ENCODE data around the gene RND3. TPM values are rescaled to one million over a fixed set of nuclear protein-coding genes. Genes with fewer than 3 reads are reported as not detected.

Gene RND3
- total RNA-seq, 1 donor from 2014 or later = 32.6 TPM

DNA sequence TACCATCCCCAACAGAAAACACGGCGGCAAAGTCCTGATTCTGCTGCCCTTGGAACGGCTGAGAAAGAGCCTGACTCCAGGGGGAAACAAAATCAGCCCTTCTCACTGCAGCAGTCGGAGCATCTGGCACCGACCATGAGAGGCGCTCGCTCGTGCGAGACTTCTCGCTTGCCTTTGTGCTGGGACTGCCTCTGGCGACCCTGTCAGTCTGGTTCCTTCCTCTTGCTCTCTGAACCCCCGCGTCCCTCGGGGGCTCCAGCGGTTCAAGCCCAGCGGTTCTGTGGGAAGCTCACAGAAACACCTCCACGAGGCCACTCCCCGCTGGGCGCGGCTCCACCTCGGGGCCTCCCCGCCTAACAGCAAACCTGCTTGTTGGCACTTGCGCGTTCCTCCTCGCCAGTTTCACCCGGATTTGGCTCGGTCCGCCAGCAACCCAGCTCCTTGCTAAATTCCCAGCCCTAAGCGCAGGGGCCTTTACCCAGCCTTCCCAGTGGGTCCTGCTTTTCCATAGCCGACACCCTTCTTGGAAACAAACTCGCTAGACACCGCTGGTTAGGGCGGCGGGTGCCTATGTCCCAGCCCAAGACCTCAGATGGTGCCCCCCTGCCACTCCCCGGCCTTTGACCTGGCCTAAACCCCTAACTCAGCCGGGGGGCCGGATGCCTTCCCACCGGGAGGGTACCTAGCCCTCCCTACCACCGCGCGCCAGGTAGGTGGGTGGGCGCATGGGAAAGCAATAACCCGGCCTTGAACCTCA, 2.2 kb downstream of the RND3 start:
- no peaks in the 10 kb centered on the region for H3K36me3 ChIP-seq
- H3K27me3 ChIP-seq = no peaks in the 10 kb centered on the region
- peak overlapping the region; percentile 68 for H3K4me3 ChIP-seq
- H3K27ac ChIP-seq = peak overlapping the region; percentile 87
- ATAC-seq (peak; percentile 77), DNase-seq (peak; percentile 92)
- TF ChIP-seq, protein P1, sequence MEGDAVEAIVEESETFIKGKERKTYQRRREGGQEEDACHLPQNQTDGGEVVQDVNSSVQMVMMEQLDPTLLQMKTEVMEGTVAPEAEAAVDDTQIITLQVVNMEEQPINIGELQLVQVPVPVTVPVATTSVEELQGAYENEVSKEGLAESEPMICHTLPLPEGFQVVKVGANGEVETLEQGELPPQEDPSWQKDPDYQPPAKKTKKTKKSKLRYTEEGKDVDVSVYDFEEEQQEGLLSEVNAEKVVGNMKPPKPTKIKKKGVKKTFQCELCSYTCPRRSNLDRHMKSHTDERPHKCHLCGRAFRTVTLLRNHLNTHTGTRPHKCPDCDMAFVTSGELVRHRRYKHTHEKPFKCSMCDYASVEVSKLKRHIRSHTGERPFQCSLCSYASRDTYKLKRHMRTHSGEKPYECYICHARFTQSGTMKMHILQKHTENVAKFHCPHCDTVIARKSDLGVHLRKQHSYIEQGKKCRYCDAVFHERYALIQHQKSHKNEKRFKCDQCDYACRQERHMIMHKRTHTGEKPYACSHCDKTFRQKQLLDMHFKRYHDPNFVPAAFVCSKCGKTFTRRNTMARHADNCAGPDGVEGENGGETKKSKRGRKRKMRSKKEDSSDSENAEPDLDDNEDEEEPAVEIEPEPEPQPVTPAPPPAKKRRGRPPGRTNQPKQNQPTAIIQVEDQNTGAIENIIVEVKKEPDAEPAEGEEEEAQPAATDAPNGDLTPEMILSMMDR (IDR thresholded peaks at IDR 0.05) = peak; percentile 20
- no peaks in the 10 kb centered on the region for H3K9me3 ChIP-seq
- intact Hi-C loops (cut with DNase I) = no loop called here
- H3K4me1 ChIP-seq = no peaks in the 10 kb centered on the region

DNA sequence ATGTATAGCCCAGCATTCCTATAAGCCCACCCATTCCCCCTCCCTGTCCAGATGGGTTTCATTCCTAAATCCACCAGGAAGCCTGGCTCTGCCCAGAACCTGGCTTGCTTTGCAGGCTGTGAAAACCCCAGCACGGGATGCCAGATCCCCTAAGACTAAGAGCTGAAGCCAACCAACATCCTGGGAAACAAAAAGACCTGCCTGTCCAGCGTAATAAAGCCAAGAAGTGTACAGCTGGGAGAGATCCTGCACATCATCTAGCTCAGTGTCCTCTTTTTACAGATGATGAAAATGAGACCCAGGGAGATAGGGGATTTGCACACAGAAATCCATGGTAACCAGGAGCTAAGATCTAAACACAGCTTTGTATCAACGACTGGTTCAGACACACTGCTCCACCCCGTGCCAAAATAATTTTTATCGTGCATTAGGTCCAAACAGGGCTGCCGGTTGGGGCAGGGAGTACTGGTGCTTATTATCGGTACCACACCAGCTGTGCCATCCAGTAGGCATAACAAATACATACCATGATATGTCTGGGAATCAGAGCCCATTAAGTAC, 2.9 kb downstream of the RND3 start:
- Histone ChIP-seq H3K4me1 (peaks cover 2% of the 10 kb centered on the region), H3K27ac (peak overlapping the region; percentile 87), H3K36me3 (no peaks in the 10 kb centered on the region), H3K27me3 (no peaks in the 10 kb centered on the region), H3K9me3 (no peaks in the 10 kb centered on the region), H3K4me3 (peak overlapping the region; percentile 68)
- DNase-seq (no peak), ATAC-seq (no peak)
- TF ChIP-seq, protein P1 (IDR thresholded peaks at IDR 0.05) = no peak
- intact Hi-C loops (cut with DNase I) = no loop called here

DNA sequence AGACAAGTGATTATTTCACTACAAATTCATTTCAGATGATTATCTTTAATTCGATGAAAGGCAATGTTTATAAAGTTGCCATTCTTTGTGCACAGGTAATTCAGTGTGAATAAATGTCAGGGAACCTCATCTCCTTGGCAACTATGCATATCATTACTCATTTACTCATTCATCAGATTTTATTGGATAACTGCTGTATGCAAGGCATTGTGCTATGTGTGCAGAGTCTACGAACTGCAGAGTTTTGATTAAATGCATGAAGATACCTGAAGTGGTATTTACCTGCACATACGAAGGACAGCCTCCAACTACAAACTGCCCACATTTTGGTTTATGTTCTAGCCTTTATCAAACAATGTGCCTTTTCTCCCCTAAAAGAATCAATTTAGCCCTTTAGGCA, 3.5 kb downstream of the RND3 start:
- Histone ChIP-seq H3K36me3 (no peaks in the 10 kb centered on the region), H3K27ac (peak overlapping the region; percentile 87), H3K27me3 (no peaks in the 10 kb centered on the region), H3K4me1 (peaks cover 8% of the 10 kb centered on the region), H3K9me3 (no peaks in the 10 kb centered on the region), H3K4me3 (peak overlapping the region; percentile 68)
- TF ChIP-seq, protein P1 (IDR thresholded peaks at IDR 0.05) = no peak
- ATAC-seq = no peak
- DNase-seq = no peak
- intact Hi-C loops (cut with DNase I) = no loop called here

DNA sequence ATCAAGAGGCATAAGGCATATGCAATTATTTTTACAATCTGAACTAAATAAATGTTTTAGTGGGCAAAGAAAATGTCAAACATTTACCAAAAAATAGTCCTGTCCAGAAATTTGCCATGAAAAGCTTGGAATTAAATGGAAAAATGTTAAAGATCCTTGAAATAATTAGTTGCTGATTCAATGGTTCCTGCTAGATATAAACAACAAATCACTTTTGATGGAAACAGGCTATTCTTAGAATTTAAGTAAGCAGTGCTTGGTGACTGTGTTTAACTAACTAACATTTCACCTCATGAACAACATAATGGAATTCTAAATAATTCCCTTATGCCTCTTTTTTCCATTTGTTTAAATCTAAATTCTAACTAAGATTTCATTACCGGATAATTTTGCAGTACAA, 3.9 kb downstream of the RND3 start:
- H3K27ac ChIP-seq = no peak overlapping the region
- H3K27me3 ChIP-seq = no peaks in the 10 kb centered on the region
- ATAC-seq (no peak), DNase-seq (no peak)
- H3K4me1 ChIP-seq = peaks cover 12% of the 10 kb centered on the region
- no peaks in the 10 kb centered on the region for H3K9me3 ChIP-seq
- intact Hi-C loops (cut with DNase I) = no loop called here
- H3K4me3 ChIP-seq = peak overlapping the region; percentile 68
- TF ChIP-seq, protein P1 (IDR thresholded peaks at IDR 0.05) = no peak
- no peaks in the 10 kb centered on the region for H3K36me3 ChIP-seq

DNA sequence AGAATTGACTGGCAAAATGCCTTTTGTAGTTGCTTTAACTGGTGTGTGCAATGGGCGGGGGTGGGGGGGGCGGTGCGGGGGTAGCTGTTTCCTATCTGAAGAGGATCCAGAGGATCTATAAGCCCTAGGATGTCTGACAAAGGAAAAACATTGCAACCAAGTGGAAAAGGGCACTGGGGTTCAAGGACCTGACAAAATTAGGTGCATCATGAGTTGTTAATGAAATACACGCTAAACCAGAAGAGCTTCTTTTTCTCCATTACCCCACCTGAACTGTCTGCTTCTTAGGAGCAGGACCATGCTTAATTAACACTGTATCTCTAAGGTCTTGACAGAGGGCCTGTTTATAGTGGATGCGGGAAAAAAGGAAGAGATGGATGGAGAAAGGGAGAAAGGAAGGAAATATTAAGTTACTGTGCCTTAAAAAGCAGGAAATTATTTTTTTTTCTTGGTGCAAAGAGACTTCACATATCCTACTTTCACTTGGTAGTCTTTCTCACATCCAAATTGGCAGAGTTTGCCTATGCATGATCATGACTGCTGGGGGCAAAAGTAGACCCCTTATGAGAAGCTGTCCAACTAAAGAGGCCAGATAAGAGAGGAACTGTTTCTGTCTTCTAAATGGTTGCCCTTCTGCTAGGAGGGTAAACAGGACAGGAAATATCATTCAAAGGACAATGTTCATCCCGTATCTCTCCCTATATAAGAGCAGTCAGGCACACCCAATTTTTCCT, 4.6 kb downstream of the RND3 start:
- Histone ChIP-seq H3K27ac (no peak overlapping the region), H3K27me3 (no peaks in the 10 kb centered on the region), H3K4me1 (peaks cover 13% of the 10 kb centered on the region), H3K4me3 (no peak overlapping the region), H3K9me3 (no peaks in the 10 kb centered on the region), H3K36me3 (no peaks in the 10 kb centered on the region)
- ATAC-seq (no peak), DNase-seq (no peak)
- TF ChIP-seq, protein P1 (IDR thresholded peaks at IDR 0.05) = no peak
- intact Hi-C loops (cut with DNase I) = no loop called here
